ENCODE measurements around the gene ST6GALNAC6. TPM values are rescaled to one million over a fixed set of nuclear protein-coding genes. Genes with fewer than 3 reads are reported as not detected.
"Not testable (repeated sequence)": the region's sequence is repeated elsewhere in the genome, so short reads cannot be mapped to it uniquely, and the experiment has no call there.

Gene ST6GALNAC6
- total RNA-seq, 1 donor from 2014 or later, result 48.4 TPM

GRCh38 chr9:127847833-127848755 is 51.3 kb downstream of the ST6GALNAC6 start:
- Histone ChIP-seq H3K27ac (replicated peaks) (peak overlapping the region; percentile 97), H3K4me3 (peak overlapping the region; percentile 73)
- intact Hi-C loops (cut with micrococcal nuclease), result no loop called here

GRCh38 chr9:127847178-127847510 is 52.3 kb downstream of the ST6GALNAC6 start:
- peaks cover 90% of the 10 kb centered on the region for H3K4me1 ChIP-seq
- intact Hi-C loops (cut with micrococcal nuclease), result no loop called here
- peaks cover 14% of the 10 kb centered on the region for H3K9me3 ChIP-seq (replicated peaks)
- peak; percentile 55 for DNase-seq
- H3K36me3 ChIP-seq, result peaks cover 46% of the 10 kb centered on the region
- TF ChIP-seq CTCF (IDR thresholded peaks at IDR 0.05; ENCODE audit: borderline replicate concordance), result peak; percentile 8
- no peaks in the 10 kb centered on the region for H3K27me3 ChIP-seq (ENCODE audit: low read depth)
- H3K27ac ChIP-seq (replicated peaks), result peak overlapping the region; percentile 97
- peak overlapping the region; percentile 73 for H3K4me3 ChIP-seq

More at GRCh38 chr9:127847833-127848755, 51.3 kb downstream of the ST6GALNAC6 start:
- DNase-seq, result no peak
- H3K27me3 ChIP-seq (ENCODE audit: low read depth), result no peaks in the 10 kb centered on the region
- peaks cover 14% of the 10 kb centered on the region for H3K9me3 ChIP-seq (replicated peaks)
- peaks cover 48% of the 10 kb centered on the region for H3K36me3 ChIP-seq
- H3K4me1 ChIP-seq, result peaks cover 90% of the 10 kb centered on the region
- TF ChIP-seq CTCF (IDR thresholded peaks at IDR 0.05; ENCODE audit: borderline replicate concordance), result no peak

- intact Hi-C loops (cut with micrococcal nuclease), result no loop called here
- peak; percentile 58 for DNase-seq
- H3K4me1 ChIP-seq, result peaks cover 92% of the 10 kb centered on the region
Measured at GRCh38 chr9:127846443-127847177, 52.8 kb downstream of the ST6GALNAC6 start.

GRCh38 chr9:127845619-127846018 is 53.8 kb downstream of the ST6GALNAC6 start:
- H3K27me3 ChIP-seq (ENCODE audit: low read depth); intact Hi-C loops (cut with micrococcal nuclease); DNase-seq: not testable (repeated sequence)
- peaks cover 97% of the 10 kb centered on the region for H3K4me1 ChIP-seq
- H3K4me3 ChIP-seq, result peak overlapping the region; percentile 73
- peaks cover 43% of the 10 kb centered on the region for H3K36me3 ChIP-seq
- H3K27ac ChIP-seq (replicated peaks), result peak overlapping the region; percentile 97
- peaks cover 14% of the 10 kb centered on the region for H3K9me3 ChIP-seq (replicated peaks)

More at GRCh38 chr9:127846443-127847177, 52.8 kb downstream of the ST6GALNAC6 start:
- peak overlapping the region; percentile 73 for H3K4me3 ChIP-seq
- H3K9me3 ChIP-seq (replicated peaks), result peaks cover 14% of the 10 kb centered on the region
- peak overlapping the region; percentile 97 for H3K27ac ChIP-seq (replicated peaks)
- TF ChIP-seq CTCF (IDR thresholded peaks at IDR 0.05; ENCODE audit: borderline replicate concordance), result no peak
- H3K36me3 ChIP-seq, result peaks cover 47% of the 10 kb centered on the region
- H3K27me3 ChIP-seq (ENCODE audit: low read depth), result no peaks in the 10 kb centered on the region

- peak overlapping the region; percentile 73 for H3K4me3 ChIP-seq
- H3K27ac ChIP-seq (replicated peaks), result peak overlapping the region; percentile 97
- peak; percentile 60 for DNase-seq
- peaks cover 14% of the 10 kb centered on the region for H3K9me3 ChIP-seq (replicated peaks)
- no peaks in the 10 kb centered on the region for H3K27me3 ChIP-seq (ENCODE audit: low read depth)
- peaks cover 97% of the 10 kb centered on the region for H3K4me1 ChIP-seq
- no peak for TF ChIP-seq CTCF (IDR thresholded peaks at IDR 0.05; ENCODE audit: borderline replicate concordance)
- intact Hi-C loops (cut with micrococcal nuclease), result no loop called here
- H3K36me3 ChIP-seq, result peaks cover 43% of the 10 kb centered on the region
Measured at GRCh38 chr9:127844821-127845359, 54.5 kb downstream of the ST6GALNAC6 start.
